PFSK-1 (cell line): ENCODE data around the gene AP3S2.

Source experiments
- FOXP2 ChIP-seq: optimal IDR thresholded peaks from 2 replicates; pipeline ENCODE3; 2011; ENCODE audit warnings: borderline replicate concordance, control low read depth, inconsistent platforms; ENCODE audit not compliant: insufficient read depth; ENCODE audit errors: extremely low read length, extremely low read depth
- POLR2AphosphoS5 ChIP-seq: IDR thresholded peaks from 2 replicates; pipeline ENCODE4 v1.6.1; 2012; ENCODE audit warnings: low read depth, mild to moderate bottlenecking, control low read depth, low read length, moderate library complexity
- SIN3A ChIP-seq: IDR thresholded peaks from 2 replicates; pipeline ENCODE4 v1.6.1; 2012; ENCODE audit warnings: mild to moderate bottlenecking, low read length, moderate library complexity, borderline replicate concordance; ENCODE audit not compliant: insufficient read depth
- TAF1 ChIP-seq: IDR thresholded peaks from 2 replicates; pipeline ENCODE4 v1.6.1; 2012; ENCODE audit warnings: low read length, control low read depth, borderline replicate concordance; ENCODE audit not compliant: insufficient read depth
- TF ChIP-seq, protein P1 (sequence below), 2 experiments: IDR thresholded peaks; 2 replicates each; pipeline versions ENCODE4 v1.6.1 to v1.8.0; 2011 to 2012; ENCODE audit warnings: low read depth in 2 of 2, low read length in 2 of 2, control low read depth in 1 of 2, inconsistent platforms in 1 of 2, mild to moderate bottlenecking in 1 of 2, moderate library complexity in 1 of 2; ENCODE audit not compliant: insufficient read depth in 1 of 2

GRCh38 chr15:89860431-89860830, 33.4 kb downstream of the AP3S2 start:
- TF ChIP-seq TAF1: no peak
- TF ChIP-seq SIN3A: no peak
- TF ChIP-seq POLR2AphosphoS5: no peak
- TF ChIP-seq, protein P1, sequence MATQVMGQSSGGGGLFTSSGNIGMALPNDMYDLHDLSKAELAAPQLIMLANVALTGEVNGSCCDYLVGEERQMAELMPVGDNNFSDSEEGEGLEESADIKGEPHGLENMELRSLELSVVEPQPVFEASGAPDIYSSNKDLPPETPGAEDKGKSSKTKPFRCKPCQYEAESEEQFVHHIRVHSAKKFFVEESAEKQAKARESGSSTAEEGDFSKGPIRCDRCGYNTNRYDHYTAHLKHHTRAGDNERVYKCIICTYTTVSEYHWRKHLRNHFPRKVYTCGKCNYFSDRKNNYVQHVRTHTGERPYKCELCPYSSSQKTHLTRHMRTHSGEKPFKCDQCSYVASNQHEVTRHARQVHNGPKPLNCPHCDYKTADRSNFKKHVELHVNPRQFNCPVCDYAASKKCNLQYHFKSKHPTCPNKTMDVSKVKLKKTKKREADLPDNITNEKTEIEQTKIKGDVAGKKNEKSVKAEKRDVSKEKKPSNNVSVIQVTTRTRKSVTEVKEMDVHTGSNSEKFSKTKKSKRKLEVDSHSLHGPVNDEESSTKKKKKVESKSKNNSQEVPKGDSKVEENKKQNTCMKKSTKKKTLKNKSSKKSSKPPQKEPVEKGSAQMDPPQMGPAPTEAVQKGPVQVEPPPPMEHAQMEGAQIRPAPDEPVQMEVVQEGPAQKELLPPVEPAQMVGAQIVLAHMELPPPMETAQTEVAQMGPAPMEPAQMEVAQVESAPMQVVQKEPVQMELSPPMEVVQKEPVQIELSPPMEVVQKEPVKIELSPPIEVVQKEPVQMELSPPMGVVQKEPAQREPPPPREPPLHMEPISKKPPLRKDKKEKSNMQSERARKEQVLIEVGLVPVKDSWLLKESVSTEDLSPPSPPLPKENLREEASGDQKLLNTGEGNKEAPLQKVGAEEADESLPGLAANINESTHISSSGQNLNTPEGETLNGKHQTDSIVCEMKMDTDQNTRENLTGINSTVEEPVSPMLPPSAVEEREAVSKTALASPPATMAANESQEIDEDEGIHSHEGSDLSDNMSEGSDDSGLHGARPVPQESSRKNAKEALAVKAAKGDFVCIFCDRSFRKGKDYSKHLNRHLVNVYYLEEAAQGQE (IDR thresholded peaks at IDR 0.05; ENCODE audit: insufficient read depth in 1 of 2, low read depth in 2 of 2, low read length in 2 of 2): no peak
- TF ChIP-seq FOXP2: no peak
